C4-2B (cell line): Measurements from ENCODE around the gene ASZ1.

Experiments
- H3K27ac ChIP-seq: fragments of 450-650 bp; 2 replicates; pipeline ENCODE4 v1.5.1; 2017
- CTCF ChIP-seq: fragments of 450-650 bp; conservative IDR thresholded peaks from 2 replicates; pipeline ENCODE4 v1.5.1; 2017; ENCODE audit warnings: mild to moderate bottlenecking
- ZFX ChIP-seq: fragments of 450-650 bp; IDR thresholded peaks from 2 replicates; pipeline ENCODE4 v1.6.1; 2017

ASZ1 gene

GRCh38 chr7:117322741-117323304 is 104.5 kb downstream of the ASZ1 start, which contains the start of gene WNT2:
Gene WNT2, minus strand, starts transcription at chr7:117323058. Its CDS starts 69 bp downstream, at chr7:117322989.
- TF ChIP-seq ZFX (no peak), CTCF (no peak)

GRCh38 chr7:117320523-117320922 is 106.8 kb downstream of the ASZ1 start:
- no peak overlapping the region for H3K27ac ChIP-seq
- TF ChIP-seq ZFX: no peak
- no peak for TF ChIP-seq CTCF

More at GRCh38 chr7:117322741-117323304, 104.5 kb downstream of the ASZ1 start, which contains the start of gene WNT2:
- H3K27ac ChIP-seq: no peak within 1 kb of the TSS

GRCh38 chr7:117319181-117319580 is 108.1 kb downstream of the ASZ1 start:
- no peak overlapping the region for H3K27ac ChIP-seq
- TF ChIP-seq ZFX (no peak), CTCF (no peak)

GRCh38 chr7:117313582-117313981 is 113.7 kb downstream of the ASZ1 start:
- no peak overlapping the region for H3K27ac ChIP-seq
- TF ChIP-seq CTCF (no peak), ZFX (no peak)
